ENCODE measurements around the gene RIPOR3.
"Not testable (repeated sequence)": the region's sequence is repeated elsewhere in the genome, so short reads cannot be mapped to it uniquely, and the experiment has no call there.

RIPOR3 gene

DNA sequence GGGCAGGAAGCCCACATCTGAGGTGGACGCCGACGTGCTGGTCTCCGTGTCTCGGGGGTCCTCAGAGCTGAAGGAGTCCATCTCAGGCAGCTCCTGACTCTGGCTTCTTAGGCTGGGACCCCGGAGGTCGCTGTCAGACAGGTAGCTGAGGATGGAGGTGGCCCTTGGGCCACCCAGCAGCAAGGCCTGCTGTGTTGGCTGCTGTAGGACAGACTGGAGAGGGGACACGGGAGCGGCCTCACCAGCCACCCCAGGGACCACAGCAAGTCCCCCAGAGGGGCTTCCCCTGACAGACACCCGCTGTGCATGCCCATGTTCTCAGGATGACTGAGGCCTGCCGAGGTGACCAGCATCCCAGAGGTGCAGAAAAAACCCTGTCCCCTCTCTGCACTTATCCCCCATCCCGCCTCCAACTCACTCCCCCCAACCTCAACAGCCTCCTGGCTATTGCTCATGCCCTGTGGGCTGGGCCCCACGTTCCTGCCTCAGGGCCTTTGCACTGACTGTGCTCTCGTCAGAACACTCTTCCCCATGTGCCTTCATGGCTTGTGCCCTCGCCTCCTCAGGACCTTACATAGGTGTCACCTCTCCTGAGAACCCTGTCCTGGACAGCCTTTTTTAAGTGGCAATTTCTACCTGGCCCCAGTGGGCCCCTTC is 88.8 kb downstream of the RIPOR3 start:
- no peak overlapping the region for H2AFZ ChIP-seq (ENCODE audit: low read length)
- no peaks in the 10 kb centered on the region for H3K36me3 ChIP-seq (ENCODE audit: insufficient read depth, low read length)
- H4K20me1 ChIP-seq (ENCODE audit: insufficient read depth, low read length) = no peaks in the 10 kb centered on the region
- TF ChIP-seq, protein P1, sequence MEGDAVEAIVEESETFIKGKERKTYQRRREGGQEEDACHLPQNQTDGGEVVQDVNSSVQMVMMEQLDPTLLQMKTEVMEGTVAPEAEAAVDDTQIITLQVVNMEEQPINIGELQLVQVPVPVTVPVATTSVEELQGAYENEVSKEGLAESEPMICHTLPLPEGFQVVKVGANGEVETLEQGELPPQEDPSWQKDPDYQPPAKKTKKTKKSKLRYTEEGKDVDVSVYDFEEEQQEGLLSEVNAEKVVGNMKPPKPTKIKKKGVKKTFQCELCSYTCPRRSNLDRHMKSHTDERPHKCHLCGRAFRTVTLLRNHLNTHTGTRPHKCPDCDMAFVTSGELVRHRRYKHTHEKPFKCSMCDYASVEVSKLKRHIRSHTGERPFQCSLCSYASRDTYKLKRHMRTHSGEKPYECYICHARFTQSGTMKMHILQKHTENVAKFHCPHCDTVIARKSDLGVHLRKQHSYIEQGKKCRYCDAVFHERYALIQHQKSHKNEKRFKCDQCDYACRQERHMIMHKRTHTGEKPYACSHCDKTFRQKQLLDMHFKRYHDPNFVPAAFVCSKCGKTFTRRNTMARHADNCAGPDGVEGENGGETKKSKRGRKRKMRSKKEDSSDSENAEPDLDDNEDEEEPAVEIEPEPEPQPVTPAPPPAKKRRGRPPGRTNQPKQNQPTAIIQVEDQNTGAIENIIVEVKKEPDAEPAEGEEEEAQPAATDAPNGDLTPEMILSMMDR (IDR thresholded peaks at IDR 0.05; ENCODE audit: low read length) = no peak
- no peak for TF ChIP-seq EZH2 (IDR thresholded peaks at IDR 0.05; ENCODE audit: borderline replicate concordance, low read length)
- H3K9me3 ChIP-seq (ENCODE audit: low read length) = no peaks in the 10 kb centered on the region
- H3K4me2 ChIP-seq (ENCODE audit: low read length) = no peak overlapping the region
- no peak overlapping the region for H3K4me3 ChIP-seq (ENCODE audit: low read depth, low read length, poor library complexity, severe bottlenecking)
- no peak overlapping the region for H3K9ac ChIP-seq (ENCODE audit: low read length)
- no peaks in the 10 kb centered on the region for H3K9me2 ChIP-seq (ENCODE audit: low read depth, low read length)
- no peaks in the 10 kb centered on the region for H3F3A ChIP-seq (ENCODE audit: insufficient read depth, low read length)
- 0 out of 2 replicates have a peak, but pooled peaks cover 3% of the 10 kb centered on the region for H3K27me3 ChIP-seq (ENCODE audit: insufficient read depth, low read length)
- H3K4me1 ChIP-seq (ENCODE audit: insufficient read depth, low read length, severe bottlenecking) = no peaks in the 10 kb centered on the region
- H3K79me2 ChIP-seq (ENCODE audit: insufficient read depth, low read length) = no peaks in the 10 kb centered on the region
- H3K27ac ChIP-seq (ENCODE audit: low read depth, low read length, poor library complexity, severe bottlenecking) = no peak overlapping the region

DNA sequence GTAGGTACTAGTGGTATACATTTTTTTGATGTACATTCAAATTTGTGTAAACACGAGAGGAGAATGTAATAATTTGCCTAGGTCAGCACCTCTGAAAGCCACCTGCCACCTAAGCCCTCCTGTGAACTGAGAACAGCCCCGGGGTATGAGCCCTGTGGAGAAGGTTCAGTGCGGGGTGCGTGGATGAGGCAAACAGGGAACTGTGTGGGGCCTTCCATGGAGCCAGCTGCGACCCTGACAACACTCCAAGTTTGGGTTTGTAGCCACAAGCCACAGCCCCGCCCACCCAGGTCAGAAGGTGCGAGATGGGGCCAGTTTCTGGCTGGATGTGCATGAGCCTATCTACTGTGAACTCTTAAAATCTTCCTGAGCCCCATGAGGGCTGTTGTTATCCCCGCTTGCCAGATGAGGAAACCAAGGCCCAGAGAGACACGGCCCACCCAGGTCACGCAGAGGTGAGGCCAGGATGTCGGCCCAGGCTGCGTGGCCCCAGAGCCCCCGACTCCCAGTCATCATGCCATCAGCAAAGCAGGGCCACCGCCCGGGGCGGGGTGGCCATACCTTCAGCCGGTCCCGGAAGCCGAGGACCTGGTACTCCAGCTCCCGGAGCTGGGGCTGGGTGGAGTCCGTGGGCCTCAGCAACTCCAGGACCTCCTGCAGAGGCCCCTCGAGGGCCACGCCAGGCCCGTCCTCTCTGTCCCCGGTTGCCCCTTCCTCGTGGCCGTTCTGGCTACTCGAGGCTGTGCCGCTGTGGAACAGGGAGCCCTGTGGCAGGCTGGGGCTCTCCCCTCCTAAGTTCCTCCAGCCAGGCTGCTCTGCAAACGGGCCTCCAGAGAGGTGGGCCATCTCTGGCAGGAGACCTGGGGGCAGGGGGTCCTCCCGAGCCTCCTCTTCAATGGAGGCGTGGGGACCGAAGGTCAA is 89.6 kb downstream of the RIPOR3 start:
- H3K27me3 ChIP-seq (ENCODE audit: insufficient read depth, low read length) = peaks cover 7% of the 10 kb centered on the region; the same call in 1 of the 2 replicates
- no peak for TF ChIP-seq EZH2 (IDR thresholded peaks at IDR 0.05; ENCODE audit: borderline replicate concordance, low read length)
- TF ChIP-seq, protein P1 (IDR thresholded peaks at IDR 0.05; ENCODE audit: low read length) = no peak
- no peaks in the 10 kb centered on the region for H3K79me2 ChIP-seq (ENCODE audit: insufficient read depth, low read length)
- no peak overlapping the region for H3K27ac ChIP-seq (ENCODE audit: low read depth, low read length, poor library complexity, severe bottlenecking)
- no peaks in the 10 kb centered on the region for H3K4me1 ChIP-seq (ENCODE audit: insufficient read depth, low read length, severe bottlenecking)
- H3F3A ChIP-seq (ENCODE audit: insufficient read depth, low read length) = no peaks in the 10 kb centered on the region
- H3K36me3 ChIP-seq (ENCODE audit: insufficient read depth, low read length) = no peaks in the 10 kb centered on the region
- H3K4me3 ChIP-seq (ENCODE audit: low read depth, low read length, poor library complexity, severe bottlenecking) = no peak overlapping the region
- no peaks in the 10 kb centered on the region for H4K20me1 ChIP-seq (ENCODE audit: insufficient read depth, low read length)
- H3K9me2 ChIP-seq (ENCODE audit: low read depth, low read length) = no peaks in the 10 kb centered on the region
- H3K4me2 ChIP-seq (ENCODE audit: low read length) = no peak overlapping the region
- no peak overlapping the region for H3K9ac ChIP-seq (ENCODE audit: low read length)
- H3K9me3 ChIP-seq (ENCODE audit: low read length) = no peaks in the 10 kb centered on the region
- no peak overlapping the region for H2AFZ ChIP-seq (ENCODE audit: low read length)

DNA sequence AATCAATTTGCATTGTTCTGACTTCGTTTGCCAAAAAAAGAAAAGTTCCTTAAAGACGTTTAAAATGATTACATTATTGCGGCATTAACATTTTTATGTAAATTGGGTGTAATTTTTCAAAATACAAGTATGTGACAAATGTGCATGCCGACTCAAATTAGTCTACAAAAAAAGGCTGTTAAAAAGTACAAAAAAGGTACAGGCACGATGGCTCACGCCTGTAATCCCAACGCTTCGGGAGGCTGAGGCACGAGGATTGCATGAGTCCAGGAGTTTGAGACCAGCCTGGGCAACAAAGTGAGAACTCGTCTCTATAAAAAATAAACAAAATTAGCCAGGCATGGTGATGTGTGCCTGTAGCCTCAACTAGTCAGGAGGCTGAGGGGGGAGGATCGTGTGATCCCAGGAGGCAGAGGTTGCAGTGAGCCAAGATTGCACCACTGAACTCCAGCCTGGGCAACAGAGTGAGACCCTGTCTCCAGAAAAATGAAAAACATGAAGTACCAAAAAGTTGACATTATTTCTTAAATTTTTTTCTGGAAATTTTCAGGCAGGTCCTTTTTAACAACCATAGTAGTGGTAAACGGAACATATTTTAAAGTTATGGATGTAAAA is 91.0 kb downstream of the RIPOR3 start:
- Histone ChIP-seq H3K9me3 (ENCODE audit: low read length) (no peaks in the 10 kb centered on the region), H3K27me3 (ENCODE audit: insufficient read depth, low read length) (peaks cover 9% of the 10 kb centered on the region), H3K4me3 (ENCODE audit: low read depth, low read length, poor library complexity, severe bottlenecking) (no peak overlapping the region), H2AFZ (ENCODE audit: low read length) (no peak overlapping the region), H4K20me1 (ENCODE audit: insufficient read depth, low read length) (no peaks in the 10 kb centered on the region), H3K9ac (ENCODE audit: low read length) (no peak overlapping the region), H3K4me2 (ENCODE audit: low read length) (no peak overlapping the region), H3K9me2 (ENCODE audit: low read depth, low read length) (no peaks in the 10 kb centered on the region), H3F3A (ENCODE audit: insufficient read depth, low read length) (no peaks in the 10 kb centered on the region), H3K27ac (ENCODE audit: low read depth, low read length, poor library complexity, severe bottlenecking) (no peak overlapping the region), H3K4me1 (ENCODE audit: insufficient read depth, low read length, severe bottlenecking) (no peaks in the 10 kb centered on the region), H3K36me3 (ENCODE audit: insufficient read depth, low read length) (no peaks in the 10 kb centered on the region), H3K79me2 (ENCODE audit: insufficient read depth, low read length) (no peaks in the 10 kb centered on the region)
- TF ChIP-seq, protein P1 (IDR thresholded peaks at IDR 0.05; ENCODE audit: low read length) = no peak
- TF ChIP-seq EZH2 (IDR thresholded peaks at IDR 0.05; ENCODE audit: borderline replicate concordance, low read length) = no peak

DNA sequence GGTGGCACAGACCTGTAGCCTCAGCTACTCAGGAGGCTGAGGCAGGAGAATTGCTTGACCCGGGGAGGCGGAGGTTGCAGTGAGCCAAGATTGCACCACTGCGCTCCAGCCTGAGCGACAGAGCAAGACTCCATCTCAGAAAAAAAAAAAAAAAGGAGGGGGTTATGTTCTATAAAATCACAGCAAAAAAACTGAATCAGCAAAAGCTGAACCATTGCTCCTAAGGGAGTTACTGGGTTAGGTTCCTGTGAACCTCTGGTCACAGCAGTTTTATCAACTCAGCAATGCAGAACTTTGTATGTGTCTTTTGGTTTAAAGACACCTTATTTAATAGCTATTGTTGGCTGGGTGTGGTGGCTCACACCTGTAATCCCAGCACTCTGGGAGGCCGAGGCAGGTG is 92.6 kb downstream of the RIPOR3 start:
- H3K27me3 ChIP-seq (ENCODE audit: insufficient read depth, low read length) = peaks cover 12% of the 10 kb centered on the region
- not testable (repeated sequence) for H3K4me2 ChIP-seq (ENCODE audit: low read length); H2AFZ ChIP-seq (ENCODE audit: low read length); H3K79me2 ChIP-seq (ENCODE audit: insufficient read depth, low read length); H3K9me3 ChIP-seq (ENCODE audit: low read length); H3K36me3 ChIP-seq (ENCODE audit: insufficient read depth, low read length); H3K9ac ChIP-seq (ENCODE audit: low read length); H3K9me2 ChIP-seq (ENCODE audit: low read depth, low read length); H3F3A ChIP-seq (ENCODE audit: insufficient read depth, low read length); H4K20me1 ChIP-seq (ENCODE audit: insufficient read depth, low read length); H3K27ac ChIP-seq (ENCODE audit: low read depth, low read length, poor library complexity, severe bottlenecking); H3K4me1 ChIP-seq (ENCODE audit: insufficient read depth, low read length, severe bottlenecking); H3K4me3 ChIP-seq (ENCODE audit: low read depth, low read length, poor library complexity, severe bottlenecking)
